NCI-H510A (cell line): ENCODE results near the gene SLC10A1.

Experiments
- DNase-seq: peaks from one replicate; lab custom pipeline; 2025; lab: John Stamatoyannopoulos, UW

SLC10A1 gene

GRCh38 chr14:69808919-69809808 lies 12.1 kb upstream of the SLC10A1 start:
- DNase-seq, result no peak

DNA sequence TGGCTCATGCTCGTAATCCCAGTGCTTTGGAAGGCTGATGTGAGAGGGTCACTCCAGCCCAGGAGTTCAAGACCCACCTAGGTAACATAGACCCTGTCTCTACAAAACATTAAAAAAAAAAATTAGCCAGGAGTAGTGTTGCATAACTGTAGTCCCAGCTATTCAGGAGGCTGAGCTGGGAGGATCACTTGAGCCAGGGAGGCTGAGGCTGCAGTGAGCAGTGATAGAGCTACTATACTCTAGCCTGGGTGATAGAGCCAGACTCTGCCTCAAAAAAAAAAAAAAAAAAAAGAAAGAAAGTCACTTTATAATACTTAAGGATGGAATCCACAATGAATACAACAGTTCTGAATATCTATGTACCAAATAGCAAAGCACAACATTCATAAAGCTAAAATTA lies 10.2 kb upstream of the SLC10A1 start:
- no peak for DNase-seq

DNA sequence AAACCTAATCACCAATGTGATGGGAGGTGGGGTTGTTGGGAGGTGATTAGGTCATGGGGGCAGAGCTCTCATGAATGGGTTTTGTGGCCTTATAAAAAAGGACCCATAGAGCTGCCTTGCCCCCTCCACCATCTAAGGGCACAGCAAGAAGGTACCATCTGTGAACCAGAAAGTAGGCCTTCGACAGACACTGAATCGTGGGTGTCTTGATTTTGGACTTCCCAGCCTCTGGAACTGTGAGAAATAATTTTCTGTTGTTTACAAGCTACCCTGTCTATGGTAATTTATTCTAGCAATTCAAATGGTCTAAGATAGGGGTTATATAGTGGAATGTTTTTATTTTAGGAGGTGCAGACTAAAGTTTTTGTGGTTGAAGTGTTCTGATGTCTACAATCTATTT lies 7.9 kb upstream of the SLC10A1 start:
- DNase-seq, result no peak

- no peak for DNase-seq
Measured at GRCh38 chr14:69803753-69804152, 6.7 kb upstream of the SLC10A1 start.

DNA sequence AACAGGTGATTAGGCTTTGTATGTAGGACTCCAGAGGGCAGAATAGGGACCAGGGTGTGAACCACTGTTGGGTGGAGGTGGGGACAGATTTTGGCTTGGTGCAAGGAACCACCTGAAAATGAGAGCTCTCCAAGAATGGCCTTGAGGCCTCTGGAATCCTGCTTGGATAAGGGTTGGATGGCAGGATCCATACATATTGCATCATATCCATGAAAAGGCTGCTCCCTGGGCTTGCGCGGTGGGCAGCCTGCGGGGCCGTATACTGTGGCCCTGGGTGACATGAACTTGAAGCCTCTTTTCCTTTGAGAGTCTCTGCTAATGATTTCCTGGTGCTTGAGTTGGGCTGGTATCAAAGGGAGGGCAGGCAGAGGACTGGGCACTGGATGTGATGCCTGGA lies 1.3 kb upstream of the SLC10A1 start:
- no peak for DNase-seq

DNA sequence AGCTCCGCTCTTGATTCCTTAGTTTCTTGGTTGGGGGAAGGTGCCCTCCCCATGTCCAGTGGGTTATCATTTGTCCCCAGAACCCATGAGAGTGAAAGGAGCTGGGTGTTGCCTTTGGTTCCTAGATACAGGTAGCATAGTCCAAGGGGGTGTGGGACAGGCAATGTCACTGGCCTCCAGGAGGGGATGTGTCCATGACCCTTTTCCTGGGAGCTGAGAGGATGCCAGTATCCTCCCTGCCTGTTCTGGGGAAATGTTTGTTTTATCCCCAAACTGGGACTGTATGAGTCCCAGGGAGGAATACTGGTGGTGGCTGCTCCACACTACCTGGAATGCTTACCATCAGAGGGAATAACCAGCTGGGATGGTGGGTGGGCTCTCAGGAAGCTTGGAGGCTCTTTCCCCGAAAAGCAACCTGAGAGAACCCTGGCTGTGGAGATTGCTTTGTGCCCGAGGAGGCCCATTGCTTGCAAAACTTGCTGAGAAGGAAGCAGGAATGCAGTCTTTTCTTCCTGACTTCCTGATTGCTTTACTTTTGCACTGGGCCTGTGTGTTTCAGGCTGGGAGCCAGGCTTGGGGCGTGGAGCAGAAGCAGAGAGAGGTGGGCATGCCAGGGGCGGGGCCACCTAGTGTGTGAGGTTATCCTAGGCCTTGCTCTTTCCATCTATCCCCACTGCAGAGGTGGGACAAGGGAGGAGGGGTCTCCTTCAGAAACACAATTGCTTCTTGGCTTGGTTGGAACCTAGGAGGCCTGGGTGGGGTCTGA lies 715 bp upstream of the SLC10A1 start:
- no peak for DNase-seq

DNA sequence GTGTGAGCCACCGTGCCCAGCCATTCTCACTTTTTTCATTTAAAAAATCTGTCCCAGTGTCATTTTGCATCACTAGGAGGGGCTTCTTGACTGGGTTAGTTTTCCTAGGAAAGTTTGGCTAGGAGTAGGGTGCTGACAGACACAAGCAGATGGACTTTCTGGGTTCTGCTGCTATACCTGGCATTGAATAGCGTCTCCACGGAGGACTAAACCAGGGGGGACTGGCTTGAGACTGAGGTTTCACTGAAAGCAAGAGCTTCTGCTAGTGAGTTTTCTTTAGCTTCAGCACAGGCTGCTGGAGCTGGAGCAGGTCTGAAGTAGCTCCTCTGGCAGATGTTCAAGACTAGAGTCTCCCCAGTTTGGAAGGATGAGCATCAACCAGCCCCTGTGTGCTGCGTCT lies 1.4 kb downstream of the SLC10A1 start:
- no peak for DNase-seq

- DNase-seq, result no peak
Measured at GRCh38 chr14:69794791-69795190, 2.2 kb downstream of the SLC10A1 start.

- no peak for DNase-seq
Measured at GRCh38 chr14:69792887-69793421, 4.1 kb downstream of the SLC10A1 start.

DNA sequence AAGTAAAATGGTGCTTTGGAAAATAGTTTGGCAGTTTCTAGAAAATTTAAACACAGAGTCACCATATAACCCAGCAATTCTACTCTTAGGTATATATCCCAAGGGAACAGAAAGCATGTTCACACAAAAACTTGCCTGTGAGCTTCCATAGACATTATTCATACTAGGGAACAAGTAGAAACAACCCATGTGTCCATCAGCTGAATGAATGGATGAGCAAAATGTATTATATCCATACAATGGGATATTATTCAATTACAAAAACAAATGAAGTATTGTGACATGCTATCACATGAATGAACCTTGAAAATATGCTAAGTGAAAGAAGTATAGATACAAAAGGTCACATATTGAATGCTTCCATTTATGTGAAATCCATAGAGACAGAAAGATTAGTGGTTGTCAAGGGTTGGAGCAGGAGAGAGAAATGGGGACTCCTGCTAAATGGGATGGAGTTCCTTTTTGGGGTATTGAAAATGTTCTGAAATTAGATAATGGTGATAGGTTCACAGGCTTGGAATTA lies 7.9 kb downstream of the SLC10A1 start:
- DNase-seq, result no peak

- DNase-seq, result no peak
Measured at GRCh38 chr14:69786603-69787002, 10.4 kb downstream of the SLC10A1 start.

DNA sequence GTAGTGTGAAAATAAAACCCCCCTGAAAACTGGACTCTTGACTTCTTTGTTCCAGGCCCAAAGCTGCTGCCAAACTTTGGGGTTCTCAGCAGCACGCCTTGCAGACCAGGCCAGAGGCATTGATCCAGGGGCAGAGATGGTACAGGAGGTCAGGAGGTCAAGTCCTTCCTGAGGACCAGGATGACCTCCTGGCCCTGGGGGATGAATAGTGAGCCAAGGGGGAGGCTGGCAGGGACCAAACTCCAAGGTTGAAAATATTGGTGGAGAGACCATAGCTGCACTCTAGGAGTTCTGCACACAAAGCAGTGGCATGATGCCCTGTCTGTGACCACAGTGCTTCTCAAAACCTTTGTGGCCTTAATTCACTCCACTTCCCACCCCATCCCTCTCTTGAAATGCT lies 12.1 kb downstream of the SLC10A1 start:
- DNase-seq, result no peak

GRCh38 chr14:69780952-69781351 lies 16.1 kb downstream of the SLC10A1 start:
- DNase-seq, result no peak

DNA sequence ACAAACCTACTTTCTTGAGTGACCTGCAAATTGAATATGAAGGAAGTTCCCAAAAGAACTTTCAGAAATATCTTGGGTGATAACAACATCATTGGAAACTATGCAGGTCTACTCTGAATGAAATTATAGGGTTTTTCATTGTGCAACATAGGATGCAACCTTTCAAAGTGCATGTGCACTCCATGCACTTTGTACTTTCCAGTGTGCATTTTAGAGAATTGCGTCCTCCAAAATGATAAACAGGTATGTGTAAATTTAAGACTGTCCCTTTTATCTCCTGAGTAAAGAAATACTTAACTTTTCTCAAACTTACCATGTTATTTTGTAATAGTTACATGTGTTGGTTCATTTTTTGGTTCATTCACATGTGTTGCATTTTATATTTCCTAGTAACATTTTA lies 16.9 kb downstream of the SLC10A1 start:
- DNase-seq, result no peak

- DNase-seq, result no peak
Measured at GRCh38 chr14:69779088-69779487, 18.0 kb downstream of the SLC10A1 start.

GRCh38 chr14:69776875-69777453 lies 20.1 kb downstream of the SLC10A1 start:
- no peak for DNase-seq

GRCh38 chr14:69775012-69775411 lies 22.0 kb downstream of the SLC10A1 start:
- no peak for DNase-seq

- no peak for DNase-seq
Measured at GRCh38 chr14:69773571-69774276, 23.3 kb downstream of the SLC10A1 start.

GRCh38 chr14:69772082-69773017 lies 24.7 kb downstream of the SLC10A1 start:
- DNase-seq, result no peak

DNA sequence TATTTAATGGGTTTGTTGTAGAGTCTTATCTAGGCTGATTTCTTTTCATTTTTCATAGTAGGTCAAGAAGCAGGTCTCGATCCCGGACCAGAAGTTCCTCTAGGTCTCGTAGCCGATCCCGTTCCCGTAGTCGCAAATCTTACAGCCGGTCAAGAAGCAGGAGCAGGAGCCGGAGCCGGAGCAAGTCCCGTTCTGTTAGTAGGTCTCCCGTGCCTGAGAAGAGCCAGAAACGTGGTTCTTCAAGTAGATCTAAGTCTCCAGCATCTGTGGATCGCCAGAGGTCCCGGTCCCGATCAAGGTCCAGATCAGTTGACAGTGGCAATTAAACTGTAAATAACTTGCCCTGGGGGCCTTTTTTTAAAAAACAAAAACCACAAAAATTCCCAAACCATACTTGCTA lies 25.9 kb downstream of the SLC10A1 start:
- DNase-seq, result no peak

DNA sequence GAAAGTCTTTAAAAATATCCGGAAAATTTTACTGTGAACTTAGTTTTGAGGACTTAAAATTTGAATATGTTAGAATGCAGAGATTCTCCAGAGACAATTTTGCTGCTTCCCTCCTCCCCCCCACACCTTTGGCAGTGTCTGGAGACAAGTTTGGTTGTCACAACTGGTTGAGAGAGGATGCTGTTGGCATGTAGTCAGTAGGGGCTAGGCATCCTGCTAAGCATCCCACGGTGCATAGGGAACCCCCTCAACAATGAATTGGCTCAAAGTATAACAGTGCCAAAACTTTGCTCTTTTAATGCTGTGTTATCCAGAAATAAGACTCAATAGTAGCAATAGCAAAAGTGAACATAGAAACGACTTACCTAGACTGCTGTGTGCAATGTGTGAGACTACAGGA lies 26.5 kb downstream of the SLC10A1 start:
- DNase-seq, result no peak
